Keratinocyte (primary cell): ENCODE measurements around the gene FRZB.

Experiments
- CTCF ChIP-seq, 3 experiments: IDR thresholded peaks in 1 of 3; conservative IDR thresholded peaks in 1 of 3; optimal IDR thresholded peaks in 1 of 3; 2 replicates in 2 of 3; 3 replicates in 1 of 3; pipeline versions ENCODE3 to v1.5.1; 2011; ENCODE audit warnings: low read length in 3 of 3, mild to moderate bottlenecking in 3 of 3, moderate library complexity in 2 of 3, control low read depth in 1 of 3, inconsistent platforms in 1 of 3; ENCODE audit not compliant: insufficient read depth in 2 of 3; ENCODE audit errors: extremely low read depth in 1 of 3
- EZH2 ChIP-seq: IDR thresholded peaks from one replicate; pipeline ENCODE4 v1.6.1; 2012; ENCODE audit warnings: inconsistent platforms, mild to moderate bottlenecking, low read length, moderate library complexity

GRCh38 chr2:182891611-182892010 is 25.2 kb upstream of the FRZB start:
- no peak for TF ChIP-seq CTCF (optimal IDR thresholded peaks at IDR 0.05 in 1 of 3, IDR thresholded peaks at IDR 0.05 in 1 of 3, conservative IDR thresholded peaks at IDR 0.05 in 1 of 3; ENCODE audit: extremely low read depth in 1 of 3, insufficient read depth in 2 of 3, low read length in 3 of 3)
- TF ChIP-seq EZH2, result no peak
